ENCODE results near the gene PM20D2. TPM values are rescaled to one million over a fixed set of nuclear protein-coding genes. Genes with fewer than 3 reads are reported as not detected.

The PM20D2 gene
- total and polyA plus RNA-seq, 8 donors = 8.6 to 30.8 (median 24.0) TPM

- intact Hi-C loops (cut with DNase I) = no loop called here
- H3K9me3 ChIP-seq = no peaks in the 10 kb centered on the region
- no peaks in the 10 kb centered on the region for H3K36me3 ChIP-seq
- no peak overlapping the region for H3K27ac ChIP-seq
- H3K4me3 ChIP-seq = no peak overlapping the region
- no peaks in the 10 kb centered on the region for H3K4me1 ChIP-seq
- no peak for DNase-seq
- no peaks in the 10 kb centered on the region for H3K27me3 ChIP-seq
- TF ChIP-seq CTCF (IDR thresholded peaks at IDR 0.05) = no peak
- ATAC-seq = no peak
Measured at GRCh38 chr6:89173634-89174033, 27.8 kb downstream of the PM20D2 start.

DNA sequence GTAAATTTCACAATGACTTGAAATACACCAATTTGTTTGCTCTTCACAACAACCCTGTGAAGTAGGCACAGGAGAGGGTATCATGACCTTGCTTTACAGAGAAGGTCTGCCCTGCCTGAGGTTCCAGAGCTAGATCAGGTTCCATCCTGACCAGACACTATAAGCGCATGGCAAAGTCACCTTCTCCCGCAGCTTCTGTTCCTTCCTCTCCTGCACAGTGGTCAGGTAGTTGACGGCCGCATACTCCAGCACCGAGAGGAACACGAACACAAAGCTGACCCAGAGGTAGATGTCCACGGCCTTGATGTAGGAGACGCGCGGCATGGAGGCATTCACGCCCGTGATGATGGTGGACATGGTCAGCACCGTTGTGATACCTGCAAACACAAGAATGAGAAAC lies 34.3 kb downstream of the PM20D2 start:
- no peak for TF ChIP-seq CTCF (IDR thresholded peaks at IDR 0.05)
- Histone ChIP-seq H3K36me3 (no peaks in the 10 kb centered on the region), H3K4me3 (no peak overlapping the region), H3K27ac (no peak overlapping the region), H3K4me1 (no peaks in the 10 kb centered on the region), H3K27me3 (no peaks in the 10 kb centered on the region), H3K9me3 (no peaks in the 10 kb centered on the region)
- intact Hi-C loops (cut with DNase I) = no loop called here
- DNase-seq = no peak
- no peak for ATAC-seq

- no peak overlapping the region for H3K4me3 ChIP-seq
- intact Hi-C loops (cut with DNase I) = no loop called here
- no peaks in the 10 kb centered on the region for H3K27me3 ChIP-seq
- DNase-seq (peak in 2 of 4 donors; percentile 17 to 22), ATAC-seq (no peak)
- no peak overlapping the region for H3K27ac ChIP-seq
- H3K4me1 ChIP-seq = no peaks in the 10 kb centered on the region
- no peak for TF ChIP-seq CTCF (IDR thresholded peaks at IDR 0.05)
- no peaks in the 10 kb centered on the region for H3K36me3 ChIP-seq
- H3K9me3 ChIP-seq = no peaks in the 10 kb centered on the region
Measured at GRCh38 chr6:89180971-89181370, 35.1 kb downstream of the PM20D2 start.

GRCh38 chr6:89183294-89183693 lies 37.4 kb downstream of the PM20D2 start:
- no peaks in the 10 kb centered on the region for H3K4me1 ChIP-seq
- H3K4me3 ChIP-seq = no peak overlapping the region
- no peak for TF ChIP-seq CTCF (IDR thresholded peaks at IDR 0.05)
- intact Hi-C loops (cut with DNase I) = no loop called here
- DNase-seq (no peak), ATAC-seq (no peak)
- H3K27ac ChIP-seq = no peak overlapping the region
- H3K36me3 ChIP-seq = no peaks in the 10 kb centered on the region
- no peaks in the 10 kb centered on the region for H3K9me3 ChIP-seq
- H3K27me3 ChIP-seq = no peaks in the 10 kb centered on the region

- Histone ChIP-seq H3K9me3 (no peaks in the 10 kb centered on the region), H3K36me3 (no peaks in the 10 kb centered on the region), H3K27me3 (no peaks in the 10 kb centered on the region), H3K27ac (no peak overlapping the region), H3K4me3 (no peak overlapping the region), H3K4me1 (no peaks in the 10 kb centered on the region)
- ATAC-seq (no peak), DNase-seq (no peak)
- intact Hi-C loops (cut with DNase I) = no loop called here
- TF ChIP-seq CTCF (IDR thresholded peaks at IDR 0.05) = no peak
Measured at GRCh38 chr6:89184344-89184743, 38.5 kb downstream of the PM20D2 start.
